Measurements from ENCODE around the gene ERC1.

GRCh38 chr12:1189163-1189562, 198.1 kb downstream of the ERC1 start:
- TF ChIP-seq, protein P1, sequence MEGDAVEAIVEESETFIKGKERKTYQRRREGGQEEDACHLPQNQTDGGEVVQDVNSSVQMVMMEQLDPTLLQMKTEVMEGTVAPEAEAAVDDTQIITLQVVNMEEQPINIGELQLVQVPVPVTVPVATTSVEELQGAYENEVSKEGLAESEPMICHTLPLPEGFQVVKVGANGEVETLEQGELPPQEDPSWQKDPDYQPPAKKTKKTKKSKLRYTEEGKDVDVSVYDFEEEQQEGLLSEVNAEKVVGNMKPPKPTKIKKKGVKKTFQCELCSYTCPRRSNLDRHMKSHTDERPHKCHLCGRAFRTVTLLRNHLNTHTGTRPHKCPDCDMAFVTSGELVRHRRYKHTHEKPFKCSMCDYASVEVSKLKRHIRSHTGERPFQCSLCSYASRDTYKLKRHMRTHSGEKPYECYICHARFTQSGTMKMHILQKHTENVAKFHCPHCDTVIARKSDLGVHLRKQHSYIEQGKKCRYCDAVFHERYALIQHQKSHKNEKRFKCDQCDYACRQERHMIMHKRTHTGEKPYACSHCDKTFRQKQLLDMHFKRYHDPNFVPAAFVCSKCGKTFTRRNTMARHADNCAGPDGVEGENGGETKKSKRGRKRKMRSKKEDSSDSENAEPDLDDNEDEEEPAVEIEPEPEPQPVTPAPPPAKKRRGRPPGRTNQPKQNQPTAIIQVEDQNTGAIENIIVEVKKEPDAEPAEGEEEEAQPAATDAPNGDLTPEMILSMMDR (conservative IDR thresholded peaks at IDR 0.05; ENCODE audit: low read depth, low read length): no peak
- TF ChIP-seq POLR2A (IDR thresholded peaks at IDR 0.05; ENCODE audit: low read depth, low read length): no peak
- no peak for TF ChIP-seq CEBPB (IDR thresholded peaks at IDR 0.05; ENCODE audit: low read depth, low read length)
